ENCODE measurements around the gene ACSS3.

ACSS3 gene

GRCh38 chr12:81270385-81270784 lies 192.5 kb downstream of the ACSS3 start:
- TF ChIP-seq EGR1 (IDR thresholded peaks at IDR 0.05) (no peak), NFIC (IDR thresholded peaks at IDR 0.05) (no peak), YY1 (IDR thresholded peaks at IDR 0.05; ENCODE audit: low read depth) (no peak), FOXM1 (IDR thresholded peaks at IDR 0.05; ENCODE audit: borderline replicate concordance, low read depth) (no peak), TEAD4 (IDR thresholded peaks at IDR 0.05) (no peak), USF1 (IDR thresholded peaks at IDR 0.05) (no peak), ZBTB7A (IDR thresholded peaks at IDR 0.05; ENCODE audit: low read depth) (no peak), RAD21 (IDR thresholded peaks at IDR 0.05; ENCODE audit: low read depth) (no peak), REST (IDR thresholded peaks at IDR 0.05; ENCODE audit: low read depth) (no peak), MAX (IDR thresholded peaks at IDR 0.05) (no peak)

GRCh38 chr12:81274637-81275529 lies 197.0 kb downstream of the ACSS3 start:
- TF ChIP-seq ZBTB7A (IDR thresholded peaks at IDR 0.05; ENCODE audit: low read depth) (no peak), MAX (IDR thresholded peaks at IDR 0.05) (no peak)

GRCh38 chr12:81284137-81284536 lies 206.3 kb downstream of the ACSS3 start:
- TF ChIP-seq RAD21 (IDR thresholded peaks at IDR 0.05; ENCODE audit: low read depth) (no peak), USF1 (IDR thresholded peaks at IDR 0.05) (no peak), EP300 (IDR thresholded peaks at IDR 0.05; ENCODE audit: borderline replicate concordance) (no peak), TAF1 (IDR thresholded peaks at IDR 0.05; ENCODE audit: low read depth) (no peak), REST (IDR thresholded peaks at IDR 0.05; ENCODE audit: low read depth) (no peak), YY1 (IDR thresholded peaks at IDR 0.05; ENCODE audit: low read depth) (no peak), FOXM1 (IDR thresholded peaks at IDR 0.05; ENCODE audit: borderline replicate concordance, low read depth) (no peak), ZBTB7A (IDR thresholded peaks at IDR 0.05; ENCODE audit: low read depth) (no peak), CEBPB (IDR thresholded peaks at IDR 0.05) (no peak), EGR1 (IDR thresholded peaks at IDR 0.05) (no peak), TCF12 (IDR thresholded peaks at IDR 0.05; ENCODE audit: low read depth) (no peak), CREB1 (IDR thresholded peaks at IDR 0.05; ENCODE audit: low read depth) (no peak)

- no peak for TF ChIP-seq NFIC (IDR thresholded peaks at IDR 0.05)
- TF ChIP-seq USF1 (IDR thresholded peaks at IDR 0.05), result no peak
- no peak for TF ChIP-seq EP300 (IDR thresholded peaks at IDR 0.05; ENCODE audit: borderline replicate concordance)
- TF ChIP-seq MAX (IDR thresholded peaks at IDR 0.05), result no peak
- TF ChIP-seq REST (IDR thresholded peaks at IDR 0.05; ENCODE audit: low read depth), result no peak
- TF ChIP-seq ZBTB7A (IDR thresholded peaks at IDR 0.05; ENCODE audit: low read depth), result no peak
- no peak for TF ChIP-seq EGR1 (IDR thresholded peaks at IDR 0.05)
- TF ChIP-seq FOXM1 (IDR thresholded peaks at IDR 0.05; ENCODE audit: borderline replicate concordance, low read depth), result no peak
- no peak for TF ChIP-seq CREB1 (IDR thresholded peaks at IDR 0.05; ENCODE audit: low read depth)
- no peak for TF ChIP-seq TEAD4 (IDR thresholded peaks at IDR 0.05)
- TF ChIP-seq YY1 (IDR thresholded peaks at IDR 0.05; ENCODE audit: low read depth), result no peak
- TF ChIP-seq CEBPB (IDR thresholded peaks at IDR 0.05), result no peak
These were observed 210.8 kb downstream of the ACSS3 start for GRCh38 chr12:81288651-81289050.

Data from Ishikawa (cell line).